ENCODE measurements around the gene TNFSF10.

DNA sequence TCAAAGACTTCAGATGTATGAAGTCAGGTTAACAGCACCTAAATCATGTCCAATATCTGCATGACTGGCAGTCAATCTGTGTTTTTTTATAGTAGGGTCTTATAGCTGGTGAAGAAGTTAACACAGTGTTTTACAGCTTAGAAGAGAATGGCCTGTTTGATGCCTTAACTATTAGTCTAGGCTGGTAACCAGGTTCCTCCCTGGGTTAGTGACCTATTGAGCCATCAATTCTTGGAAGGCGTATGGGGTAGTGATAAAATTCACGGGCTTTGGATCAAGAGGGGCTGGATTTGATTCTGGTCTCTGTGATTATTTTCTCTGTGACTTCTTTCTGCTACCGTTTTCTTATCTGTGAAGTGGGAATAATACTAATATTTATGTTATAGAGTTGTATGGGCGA lies 16.0 kb upstream of the TNFSF10 start:
- no peak for TF ChIP-seq POLR2A (IDR thresholded peaks at IDR 0.05)
- TF ChIP-seq, protein P1, sequence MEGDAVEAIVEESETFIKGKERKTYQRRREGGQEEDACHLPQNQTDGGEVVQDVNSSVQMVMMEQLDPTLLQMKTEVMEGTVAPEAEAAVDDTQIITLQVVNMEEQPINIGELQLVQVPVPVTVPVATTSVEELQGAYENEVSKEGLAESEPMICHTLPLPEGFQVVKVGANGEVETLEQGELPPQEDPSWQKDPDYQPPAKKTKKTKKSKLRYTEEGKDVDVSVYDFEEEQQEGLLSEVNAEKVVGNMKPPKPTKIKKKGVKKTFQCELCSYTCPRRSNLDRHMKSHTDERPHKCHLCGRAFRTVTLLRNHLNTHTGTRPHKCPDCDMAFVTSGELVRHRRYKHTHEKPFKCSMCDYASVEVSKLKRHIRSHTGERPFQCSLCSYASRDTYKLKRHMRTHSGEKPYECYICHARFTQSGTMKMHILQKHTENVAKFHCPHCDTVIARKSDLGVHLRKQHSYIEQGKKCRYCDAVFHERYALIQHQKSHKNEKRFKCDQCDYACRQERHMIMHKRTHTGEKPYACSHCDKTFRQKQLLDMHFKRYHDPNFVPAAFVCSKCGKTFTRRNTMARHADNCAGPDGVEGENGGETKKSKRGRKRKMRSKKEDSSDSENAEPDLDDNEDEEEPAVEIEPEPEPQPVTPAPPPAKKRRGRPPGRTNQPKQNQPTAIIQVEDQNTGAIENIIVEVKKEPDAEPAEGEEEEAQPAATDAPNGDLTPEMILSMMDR (IDR thresholded peaks at IDR 0.05), result no peak
